T-helper 1 cell treated with Interleukin-12 subunit alpha and Interleukin-12 subunit beta and Interleukin-4 antibody, amounts not matched to agents 30 μg/mL and 1 μg/mL, for 36 hours (primary cell): ENCODE results near the gene EXD1.
"Not testable (repeated sequence)": the region's sequence is repeated elsewhere in the genome, so short reads cannot be mapped to it uniquely, and the experiment has no call there.

Experiments used
- H3K27ac Mint-ChIP-seq: one replicate; pipeline ENCODE4 v1.8.0; 2021; ENCODE audit warnings: mild to moderate bottlenecking, mixed read lengths
- H3K27me3 Mint-ChIP-seq: one replicate; pipeline ENCODE4 v1.8.0; 2021; ENCODE audit warnings: low read depth, mixed read lengths
- H3K36me3 Mint-ChIP-seq: one replicate; pipeline ENCODE4 v1.8.0; 2021; ENCODE audit warnings: low read depth, mixed read lengths
- H3K4me1 Mint-ChIP-seq: one replicate; pipeline ENCODE4 v1.8.0; 2021; ENCODE audit warnings: low read depth, mixed read lengths
- H3K4me3 Mint-ChIP-seq: one replicate; pipeline ENCODE4 v1.8.0; 2021; ENCODE audit warnings: mild to moderate bottlenecking, moderate library complexity, mixed read lengths
- H3K9me3 Mint-ChIP-seq: one replicate; pipeline ENCODE4 v1.8.0; 2021; ENCODE audit warnings: mixed read lengths

EXD1 gene

DNA sequence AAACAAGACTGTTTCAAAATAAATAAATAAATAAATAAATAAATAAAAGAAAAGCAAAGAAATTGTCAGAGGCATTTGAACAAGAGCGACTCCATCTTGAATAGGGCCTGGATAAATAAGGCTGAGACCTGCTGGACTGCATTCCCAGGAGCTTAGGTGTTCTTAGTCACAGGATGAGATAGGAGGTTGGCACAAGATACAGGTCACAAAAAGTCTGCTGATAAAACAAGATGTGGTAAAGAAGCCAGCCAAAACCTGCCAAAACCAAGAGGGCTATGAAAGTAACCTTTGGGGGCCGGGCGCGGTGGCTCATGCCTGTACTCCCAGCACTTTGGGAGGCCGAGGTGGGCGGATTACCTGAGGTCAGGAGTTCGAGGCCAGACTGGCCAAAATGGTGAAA, 91.4 kb downstream of the EXD1 start:
- H3K4me3 Mint-ChIP-seq, H3K27ac Mint-ChIP-seq, H3K4me1 Mint-ChIP-seq, H3K27me3 Mint-ChIP-seq, H3K9me3 Mint-ChIP-seq, H3K36me3 Mint-ChIP-seq: not testable (repeated sequence)

DNA sequence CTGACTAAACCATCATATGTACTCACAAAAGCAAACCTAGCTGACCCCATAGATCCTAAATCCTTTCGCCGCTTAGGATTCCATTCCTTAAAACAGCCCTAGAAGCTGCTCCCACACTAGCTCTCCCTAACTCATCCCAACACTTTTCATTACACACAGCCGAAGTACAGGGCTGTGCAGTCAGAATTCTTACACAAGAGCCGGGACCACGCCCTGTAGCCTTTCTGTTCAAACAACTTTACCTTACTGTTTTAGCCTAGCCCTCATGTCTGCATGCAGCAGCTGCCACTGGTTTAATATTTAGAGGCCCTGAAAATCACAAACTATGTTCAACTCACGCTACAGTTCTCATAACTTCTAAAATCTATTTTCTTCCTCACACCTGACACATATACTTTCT, 95.0 kb downstream of the EXD1 start:
- H3K4me1 Mint-ChIP-seq, H3K36me3 Mint-ChIP-seq, H3K9me3 Mint-ChIP-seq, H3K27ac Mint-ChIP-seq, H3K4me3 Mint-ChIP-seq: not testable (repeated sequence)
- peaks cover 24% of the 10 kb centered on the region for H3K27me3 Mint-ChIP-seq

DNA sequence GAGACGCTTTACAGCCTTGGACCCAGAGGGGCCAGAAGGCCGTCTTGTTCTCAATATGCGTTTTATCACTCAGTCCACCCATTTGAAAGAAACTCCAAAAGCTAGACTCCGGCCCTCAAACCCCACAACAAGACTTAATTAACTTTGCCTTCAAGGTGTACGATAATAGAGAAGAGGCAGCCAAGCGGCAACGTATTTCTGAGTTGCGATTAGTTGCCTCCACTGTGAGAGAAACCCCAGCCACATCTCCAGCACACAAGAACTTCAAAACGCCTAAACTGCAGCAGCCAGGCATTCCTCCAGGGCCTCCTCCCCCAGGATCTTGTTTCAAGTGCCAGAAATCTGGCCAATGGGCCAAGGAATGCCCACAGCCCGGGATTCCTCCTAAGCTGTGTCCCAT, 97.1 kb downstream of the EXD1 start:
- no peak overlapping the region for H3K27ac Mint-ChIP-seq
- H3K27me3 Mint-ChIP-seq = peaks cover 28% of the 10 kb centered on the region
- no peaks in the 10 kb centered on the region for H3K4me1 Mint-ChIP-seq
- H3K36me3 Mint-ChIP-seq = no peaks in the 10 kb centered on the region
- H3K9me3 Mint-ChIP-seq = no peaks in the 10 kb centered on the region
- no peak overlapping the region for H3K4me3 Mint-ChIP-seq
